Measurements from ENCODE around the gene RNF148.

RNF148 gene

GRCh38 chr7:122719010-122719578, 16.4 kb upstream of the RNF148 start:
- no peaks in the 10 kb centered on the region for H3K9me3 ChIP-seq (ENCODE audit: insufficient read depth, low read depth, low read length)
- no peaks in the 10 kb centered on the region for H3K36me3 ChIP-seq (ENCODE audit: insufficient read depth, low read length)
- H3K9ac ChIP-seq (ENCODE audit: low read depth, low read length), result no peak overlapping the region
- H3K4me3 ChIP-seq (ENCODE audit: low read length), result no peak overlapping the region
- peaks cover 13% of the 10 kb centered on the region for H3K4me1 ChIP-seq (ENCODE audit: insufficient read depth, low read length)
- WGBS, result 67% methylated on average over 2 of the region's 4 CpGs
- no peak overlapping the region for H3K27ac ChIP-seq (ENCODE audit: low read depth, low read length)
- H3K27me3 ChIP-seq (ENCODE audit: insufficient read depth, low read length), result no peaks in the 10 kb centered on the region

- 94% methylated on average over 4 of the region's 6 CpGs for WGBS
- Histone ChIP-seq H3K9ac (ENCODE audit: low read depth, low read length) (no peak overlapping the region), H3K4me1 (ENCODE audit: insufficient read depth, low read length) (peaks cover 13% of the 10 kb centered on the region), H3K27ac (ENCODE audit: low read depth, low read length) (no peak overlapping the region), H3K36me3 (ENCODE audit: insufficient read depth, low read length) (no peaks in the 10 kb centered on the region), H3K4me3 (ENCODE audit: low read length) (no peak overlapping the region), H3K9me3 (ENCODE audit: insufficient read depth, low read depth, low read length) (no peaks in the 10 kb centered on the region), H3K27me3 (ENCODE audit: insufficient read depth, low read length) (no peaks in the 10 kb centered on the region)
Observed at GRCh38 chr7:122717356-122718089, 14.8 kb upstream of the RNF148 start.

GRCh38 chr7:122715183-122715582, 12.5 kb upstream of the RNF148 start:
- Histone ChIP-seq H3K4me1 (ENCODE audit: insufficient read depth, low read length) (peaks cover 13% of the 10 kb centered on the region), H3K36me3 (ENCODE audit: insufficient read depth, low read length) (no peaks in the 10 kb centered on the region), H3K27ac (ENCODE audit: low read depth, low read length) (no peak overlapping the region), H3K9me3 (ENCODE audit: insufficient read depth, low read depth, low read length) (no peaks in the 10 kb centered on the region), H3K27me3 (ENCODE audit: insufficient read depth, low read length) (no peaks in the 10 kb centered on the region), H3K9ac (ENCODE audit: low read depth, low read length) (no peak overlapping the region), H3K4me3 (ENCODE audit: low read length) (no peak overlapping the region)
- 93% methylated on average over 3 of the region's 3 CpGs for WGBS

- WGBS, result no CpG with 5 or more reads among the region's 1 CpG
Observed at GRCh38 chr7:122710916-122711315, 8.2 kb upstream of the RNF148 start.

GRCh38 chr7:122709930-122710646, 7.4 kb upstream of the RNF148 start:
- H3K36me3 ChIP-seq (ENCODE audit: insufficient read depth, low read length), result no peaks in the 10 kb centered on the region
- 96% methylated on average over 5 of the region's 7 CpGs for WGBS
- H3K9ac ChIP-seq (ENCODE audit: low read depth, low read length), result no peak overlapping the region
- no peaks in the 10 kb centered on the region for H3K27me3 ChIP-seq (ENCODE audit: insufficient read depth, low read length)
- H3K27ac ChIP-seq (ENCODE audit: low read depth, low read length), result no peak overlapping the region
- no peaks in the 10 kb centered on the region for H3K9me3 ChIP-seq (ENCODE audit: insufficient read depth, low read depth, low read length)
- no peak overlapping the region for H3K4me3 ChIP-seq (ENCODE audit: low read length)
- H3K4me1 ChIP-seq (ENCODE audit: insufficient read depth, low read length), result no peaks in the 10 kb centered on the region

More at GRCh38 chr7:122710916-122711315, 8.2 kb upstream of the RNF148 start:
- Histone ChIP-seq H3K9me3 (ENCODE audit: insufficient read depth, low read depth, low read length) (no peaks in the 10 kb centered on the region), H3K27me3 (ENCODE audit: insufficient read depth, low read length) (no peaks in the 10 kb centered on the region), H3K27ac (ENCODE audit: low read depth, low read length) (no peak overlapping the region), H3K36me3 (ENCODE audit: insufficient read depth, low read length) (no peaks in the 10 kb centered on the region), H3K4me3 (ENCODE audit: low read length) (no peak overlapping the region), H3K9ac (ENCODE audit: low read depth, low read length) (no peak overlapping the region), H3K4me1 (ENCODE audit: insufficient read depth, low read length) (0 out of 2 replicates have a peak, but pooled peaks cover 2% of the 10 kb centered on the region)

GRCh38 chr7:122706836-122707235, 4.1 kb upstream of the RNF148 start:
- Histone ChIP-seq H3K9ac (ENCODE audit: low read depth, low read length) (no peak overlapping the region), H3K27ac (ENCODE audit: low read depth, low read length) (no peak overlapping the region), H3K4me3 (ENCODE audit: low read length) (no peak overlapping the region), H3K4me1 (ENCODE audit: insufficient read depth, low read length) (no peaks in the 10 kb centered on the region), H3K27me3 (ENCODE audit: insufficient read depth, low read length) (no peaks in the 10 kb centered on the region), H3K36me3 (ENCODE audit: insufficient read depth, low read length) (no peaks in the 10 kb centered on the region), H3K9me3 (ENCODE audit: insufficient read depth, low read depth, low read length) (no peaks in the 10 kb centered on the region)
- 93% methylated on average over 2 of the region's 2 CpGs for WGBS

- Histone ChIP-seq H3K4me3 (ENCODE audit: low read length) (no peak within 1 kb of the TSS), H3K27me3 (ENCODE audit: insufficient read depth, low read length) (no peaks in the 10 kb centered on the region), H3K27ac (ENCODE audit: low read depth, low read length) (no peak within 1 kb of the TSS), H3K36me3 (ENCODE audit: insufficient read depth, low read length) (no peaks in the 10 kb centered on the region), H3K9ac (ENCODE audit: low read depth, low read length) (no peak within 1 kb of the TSS), H3K4me1 (ENCODE audit: insufficient read depth, low read length) (peaks cover 3% of the 10 kb centered on the region), H3K9me3 (ENCODE audit: insufficient read depth, low read depth, low read length) (no peaks in the 10 kb centered on the region)
Observed at GRCh38 chr7:122699017-122699416, 3.7 kb downstream of the RNF148 start, which contains the start of gene RNF133. TSS of gene RNF133 (minus strand) at chr7:122699117. CDS start at chr7:122698918, 199 bp downstream.

- 81% methylated on average over 1 of the region's 1 CpG for WGBS
- H3K9me3 ChIP-seq (ENCODE audit: insufficient read depth, low read depth, low read length), result 0 out of 2 replicates have a peak, but pooled peaks cover 7% of the 10 kb centered on the region
- no peaks in the 10 kb centered on the region for H3K36me3 ChIP-seq (ENCODE audit: insufficient read depth, low read length)
- no peak overlapping the region for H3K27ac ChIP-seq (ENCODE audit: low read depth, low read length)
- H3K4me3 ChIP-seq (ENCODE audit: low read length), result no peak overlapping the region
- no peaks in the 10 kb centered on the region for H3K27me3 ChIP-seq (ENCODE audit: insufficient read depth, low read length)
- H3K4me1 ChIP-seq (ENCODE audit: insufficient read depth, low read length), result peaks cover 3% of the 10 kb centered on the region
- H3K9ac ChIP-seq (ENCODE audit: low read depth, low read length), result no peak overlapping the region
Observed at GRCh38 chr7:122695816-122696215, 6.9 kb downstream of the RNF148 start.

- Histone ChIP-seq H3K36me3 (ENCODE audit: insufficient read depth, low read length) (no peaks in the 10 kb centered on the region), H3K27ac (ENCODE audit: low read depth, low read length) (no peak overlapping the region), H3K27me3 (ENCODE audit: insufficient read depth, low read length) (no peaks in the 10 kb centered on the region), H3K4me3 (ENCODE audit: low read length) (no peak overlapping the region), H3K4me1 (ENCODE audit: insufficient read depth, low read length) (peaks cover 3% of the 10 kb centered on the region; the same call in 1 of the 2 replicates), H3K9ac (ENCODE audit: low read depth, low read length) (no peak overlapping the region), H3K9me3 (ENCODE audit: insufficient read depth, low read depth, low read length) (0 out of 2 replicates have a peak, but pooled peaks cover 7% of the 10 kb centered on the region)
- WGBS, result 88% methylated on average over 2 of the region's 2 CpGs
Observed at GRCh38 chr7:122694697-122695096, 8.0 kb downstream of the RNF148 start.

GRCh38 chr7:122692769-122693309, 9.9 kb downstream of the RNF148 start:
- 97% methylated on average over 3 of the region's 3 CpGs for WGBS
- H3K27ac ChIP-seq (ENCODE audit: low read depth, low read length), result no peak overlapping the region

More at GRCh38 chr7:122692769-122693309, 9.9 kb downstream of the RNF148 start:
- no peaks in the 10 kb centered on the region for H3K36me3 ChIP-seq (ENCODE audit: insufficient read depth, low read length)
- H3K27me3 ChIP-seq (ENCODE audit: insufficient read depth, low read length), result no peaks in the 10 kb centered on the region
- 0 out of 2 replicates have a peak, but pooled peaks cover 7% of the 10 kb centered on the region for H3K9me3 ChIP-seq (ENCODE audit: insufficient read depth, low read depth, low read length)
- H3K9ac ChIP-seq (ENCODE audit: low read depth, low read length), result no peak overlapping the region
- peaks cover 3% of the 10 kb centered on the region; the same call in 1 of the 2 replicates for H3K4me1 ChIP-seq (ENCODE audit: insufficient read depth, low read length)
- H3K4me3 ChIP-seq (ENCODE audit: low read length), result no peak overlapping the region
